Measurements from ENCODE around the gene CIB1. TPM values are rescaled to one million over a fixed set of nuclear protein-coding genes. Genes with fewer than 3 reads are reported as not detected.
"Not testable (repeated sequence)": the region's sequence is repeated elsewhere in the genome, so short reads cannot be mapped to it uniquely, and the experiment has no call there.

CIB1 gene
- total RNA-seq, 1 experiment from 2014 or later, result 39.7 TPM

GRCh38 chr15:90264671-90265070, 30.9 kb upstream of the CIB1 start:
- no peak for TF ChIP-seq CTCF (conservative IDR thresholded peaks at IDR 0.05; ENCODE audit: low read depth, low read length)
- no peak for TF ChIP-seq EZH2 (IDR thresholded peaks at IDR 0.05; ENCODE audit: borderline replicate concordance, low read depth, low read length, poor library complexity, severe bottlenecking)
- Histone ChIP-seq H3K27me3 (replicated peaks; ENCODE audit: insufficient read depth, low read depth, low read length, poor library complexity) (no peaks in the 10 kb centered on the region), H3K4me1 (ENCODE audit: insufficient read depth, low read length, poor library complexity, severe bottlenecking) (peaks cover 17% of the 10 kb centered on the region), H3K27ac (ENCODE audit: low read depth, low read length, poor library complexity, severe bottlenecking) (peak overlapping the region; percentile 91), H3K36me3 (ENCODE audit: insufficient read depth, low read length, poor library complexity, severe bottlenecking) (peaks cover 12% of the 10 kb centered on the region), H3K9me3 (ENCODE audit: low read depth, low read length, poor library complexity, severe bottlenecking) (no peaks in the 10 kb centered on the region), H3K4me3 (ENCODE audit: low read depth, low read length, poor library complexity, severe bottlenecking) (peak overlapping the region; percentile 59)
- ChIA-PET POLR2A (ENCODE audit: low non-redundant PET) (no interaction called here), CTCF (no interaction called here)
- BruUV-seq (replicated peaks), result no TSS peak
- intact Hi-C loops (cut with micrococcal nuclease; ENCODE audit: unreplicated experiment), result loop anchor here (1.0 kb wide), 1 partner anchor 30 kb away; the partner anchor contains the start of gene GDPGP1
- no peak for DNase-seq (ENCODE audit: low spot score)

- Histone ChIP-seq H3K27me3 (replicated peaks; ENCODE audit: insufficient read depth, low read depth, low read length, poor library complexity) (no peaks in the 10 kb centered on the region), H3K9me3 (ENCODE audit: low read depth, low read length, poor library complexity, severe bottlenecking) (no peaks in the 10 kb centered on the region), H3K27ac (ENCODE audit: low read depth, low read length, poor library complexity, severe bottlenecking) (no peak overlapping the region), H3K36me3 (ENCODE audit: insufficient read depth, low read length, poor library complexity, severe bottlenecking) (peaks cover 4% of the 10 kb centered on the region), H3K4me1 (ENCODE audit: insufficient read depth, low read length, poor library complexity, severe bottlenecking) (peaks cover 10% of the 10 kb centered on the region), H3K4me3 (ENCODE audit: low read depth, low read length, poor library complexity, severe bottlenecking) (no peak overlapping the region)
- CTCF ChIA-PET, result no interaction called here
- POLR2A ChIA-PET (ENCODE audit: low non-redundant PET), result no interaction called here
- intact Hi-C loops (cut with micrococcal nuclease; ENCODE audit: unreplicated experiment), result no loop called here
- no peak for DNase-seq (ENCODE audit: low spot score)
- TF ChIP-seq CTCF (conservative IDR thresholded peaks at IDR 0.05; ENCODE audit: low read depth, low read length), result no peak
- TF ChIP-seq EZH2 (IDR thresholded peaks at IDR 0.05; ENCODE audit: borderline replicate concordance, low read depth, low read length, poor library complexity, severe bottlenecking), result no peak
- BruUV-seq (replicated peaks), result no TSS peak
These were observed 28.7 kb upstream of the CIB1 start for GRCh38 chr15:90262426-90262825.

DNA sequence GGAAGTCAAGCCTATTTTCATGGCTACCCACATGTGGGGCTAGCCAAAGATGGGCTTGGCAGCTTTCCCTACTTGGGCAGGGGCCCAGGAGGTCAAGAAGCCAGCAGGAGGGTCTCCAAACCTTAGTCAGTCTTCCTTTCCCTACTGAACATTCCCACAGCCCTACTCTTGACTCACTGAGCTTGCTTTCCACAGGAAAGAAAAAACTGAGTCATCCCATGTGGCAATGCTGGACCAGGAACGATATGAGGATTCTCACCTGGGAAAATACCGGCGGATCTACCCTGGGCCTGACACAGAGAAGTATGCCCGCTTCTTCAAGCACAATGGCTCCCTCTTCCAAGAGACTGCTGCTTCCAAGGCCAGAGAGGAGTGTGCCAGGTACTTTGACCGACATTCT, 28.1 kb upstream of the CIB1 start:
- Histone ChIP-seq H3K4me3 (ENCODE audit: low read depth, low read length, poor library complexity, severe bottlenecking) (no peak overlapping the region), H3K36me3 (ENCODE audit: insufficient read depth, low read length, poor library complexity, severe bottlenecking) (no peaks in the 10 kb centered on the region), H3K9me3 (ENCODE audit: low read depth, low read length, poor library complexity, severe bottlenecking) (no peaks in the 10 kb centered on the region), H3K27me3 (replicated peaks; ENCODE audit: insufficient read depth, low read depth, low read length, poor library complexity) (no peaks in the 10 kb centered on the region), H3K27ac (ENCODE audit: low read depth, low read length, poor library complexity, severe bottlenecking) (no peak overlapping the region), H3K4me1 (ENCODE audit: insufficient read depth, low read length, poor library complexity, severe bottlenecking) (peaks cover 4% of the 10 kb centered on the region)
- no peak for DNase-seq (ENCODE audit: low spot score)
- CTCF ChIA-PET, result no interaction called here
- intact Hi-C loops (cut with micrococcal nuclease; ENCODE audit: unreplicated experiment), result no loop called here
- POLR2A ChIA-PET (ENCODE audit: low non-redundant PET), result interaction anchor here (0.6 kb wide), 1 partner anchor 20 kb away, joined by 6 read pairs; no protein-coding TSS in a partner anchor
- no TSS peak for BruUV-seq (replicated peaks)
- TF ChIP-seq CTCF (conservative IDR thresholded peaks at IDR 0.05; ENCODE audit: low read depth, low read length) (no peak), EZH2 (IDR thresholded peaks at IDR 0.05; ENCODE audit: borderline replicate concordance, low read depth, low read length, poor library complexity, severe bottlenecking) (no peak)

DNA sequence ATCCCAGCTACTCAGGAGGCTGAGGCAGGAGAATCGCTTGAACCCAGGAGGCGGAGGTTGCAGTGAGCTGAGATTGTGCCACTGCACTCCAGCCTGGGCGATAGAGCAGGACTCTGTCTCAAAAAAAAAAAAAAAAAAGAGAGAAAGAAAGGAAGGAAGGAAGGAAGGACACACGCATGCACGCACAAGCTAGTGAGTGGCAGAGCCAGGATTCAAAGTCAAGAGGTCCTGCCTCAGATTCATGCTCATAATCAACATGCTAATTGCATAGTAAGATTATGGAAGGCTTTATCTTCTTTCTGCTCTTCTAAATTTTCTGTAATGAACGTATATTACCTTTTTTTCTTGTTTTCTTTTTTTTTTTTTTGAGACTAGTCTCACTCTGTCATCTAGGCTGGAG, 27.0 kb upstream of the CIB1 start:
- POLR2A ChIA-PET (ENCODE audit: low non-redundant PET); BruUV-seq (replicated peaks): not testable (repeated sequence)

More for the DNA sequence above, 27.0 kb upstream of the CIB1 start:
- H3K36me3 ChIP-seq (ENCODE audit: insufficient read depth, low read length, poor library complexity, severe bottlenecking); H3K4me1 ChIP-seq (ENCODE audit: insufficient read depth, low read length, poor library complexity, severe bottlenecking); intact Hi-C loops (cut with micrococcal nuclease; ENCODE audit: unreplicated experiment); H3K27ac ChIP-seq (ENCODE audit: low read depth, low read length, poor library complexity, severe bottlenecking); H3K4me3 ChIP-seq (ENCODE audit: low read depth, low read length, poor library complexity, severe bottlenecking); CTCF ChIA-PET; H3K9me3 ChIP-seq (ENCODE audit: low read depth, low read length, poor library complexity, severe bottlenecking); DNase-seq (ENCODE audit: low spot score); H3K27me3 ChIP-seq (replicated peaks; ENCODE audit: insufficient read depth, low read depth, low read length, poor library complexity): not testable (repeated sequence)

Measured in A673 (cell line).